ENCODE data around the gene PRDM9. TPM values are rescaled to one million over a fixed set of nuclear protein-coding genes. Genes with fewer than 3 reads are reported as not detected.
"Not testable (repeated sequence)": the region's sequence is repeated elsewhere in the genome, so short reads cannot be mapped to it uniquely, and the experiment has no call there.

The PRDM9 gene
- polyA plus RNA-seq, 1 donor: not detected

GRCh38 chr5:23526616-23527015 is 19.2 kb downstream of the PRDM9 start:
- not testable (repeated sequence) for H3K4me1 ChIP-seq (ENCODE audit: control insufficient read depth, insufficient read depth, low read length); H3K27me3 ChIP-seq (ENCODE audit: control insufficient read depth, insufficient read depth, low read length); H3K27ac ChIP-seq (ENCODE audit: low read length); DNase-seq; H3K4me3 ChIP-seq (ENCODE audit: low read length); H3K36me3 ChIP-seq (ENCODE audit: control insufficient read depth, insufficient read depth, low read length); H3K9me3 ChIP-seq (ENCODE audit: control insufficient read depth, low read depth, low read length)
- no CpG with 5 or more reads among the region's 5 CpGs for WGBS (ENCODE audit: insufficient coverage, low lambda C conversion rate)

DNA sequence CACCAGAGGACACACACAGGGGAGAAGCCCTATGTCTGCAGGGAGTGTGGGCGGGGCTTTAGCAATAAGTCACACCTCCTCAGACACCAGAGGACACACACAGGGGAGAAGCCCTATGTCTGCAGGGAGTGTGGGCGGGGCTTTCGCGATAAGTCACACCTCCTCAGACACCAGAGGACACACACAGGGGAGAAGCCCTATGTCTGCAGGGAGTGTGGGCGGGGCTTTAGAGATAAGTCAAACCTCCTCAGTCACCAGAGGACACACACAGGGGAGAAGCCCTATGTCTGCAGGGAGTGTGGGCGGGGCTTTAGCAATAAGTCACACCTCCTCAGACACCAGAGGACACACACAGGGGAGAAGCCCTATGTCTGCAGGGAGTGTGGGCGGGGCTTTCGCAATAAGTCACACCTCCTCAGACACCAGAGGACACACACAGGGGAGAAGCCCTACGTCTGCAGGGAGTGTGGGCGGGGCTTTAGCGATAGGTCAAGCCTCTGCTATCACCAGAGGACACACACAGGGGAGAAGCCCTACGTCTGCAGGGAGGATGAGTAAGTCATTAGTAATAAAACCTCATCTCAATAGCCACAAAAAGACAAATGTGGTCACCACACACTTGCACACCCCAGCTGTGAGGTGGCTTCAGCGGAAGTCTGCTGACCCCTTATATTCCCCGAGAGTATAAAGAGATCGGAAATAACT is 20.0 kb downstream of the PRDM9 start:
- not testable (repeated sequence) for H3K27me3 ChIP-seq (ENCODE audit: control insufficient read depth, insufficient read depth, low read length); DNase-seq; H3K4me3 ChIP-seq (ENCODE audit: low read length); H3K36me3 ChIP-seq (ENCODE audit: control insufficient read depth, insufficient read depth, low read length); H3K4me1 ChIP-seq (ENCODE audit: control insufficient read depth, insufficient read depth, low read length); H3K9me3 ChIP-seq (ENCODE audit: control insufficient read depth, low read depth, low read length); H3K27ac ChIP-seq (ENCODE audit: low read length)
- WGBS (ENCODE audit: insufficient coverage, low lambda C conversion rate): 80% methylated on average over 2 of the region's 15 CpGs

- Histone ChIP-seq H3K4me3 (ENCODE audit: low read length) (no peak overlapping the region), H3K4me1 (ENCODE audit: control insufficient read depth, insufficient read depth, low read length) (no peaks in the 10 kb centered on the region), H3K9me3 (ENCODE audit: control insufficient read depth, low read depth, low read length) (no peaks in the 10 kb centered on the region), H3K36me3 (ENCODE audit: control insufficient read depth, insufficient read depth, low read length) (no peaks in the 10 kb centered on the region), H3K27ac (ENCODE audit: low read length) (no peak overlapping the region), H3K27me3 (ENCODE audit: control insufficient read depth, insufficient read depth, low read length) (no peaks in the 10 kb centered on the region)
- 26% methylated on average over 4 of the region's 4 CpGs for WGBS (ENCODE audit: insufficient coverage, low lambda C conversion rate)
- no peak for DNase-seq
Measured at GRCh38 chr5:23528677-23529076, 21.3 kb downstream of the PRDM9 start.

DNA sequence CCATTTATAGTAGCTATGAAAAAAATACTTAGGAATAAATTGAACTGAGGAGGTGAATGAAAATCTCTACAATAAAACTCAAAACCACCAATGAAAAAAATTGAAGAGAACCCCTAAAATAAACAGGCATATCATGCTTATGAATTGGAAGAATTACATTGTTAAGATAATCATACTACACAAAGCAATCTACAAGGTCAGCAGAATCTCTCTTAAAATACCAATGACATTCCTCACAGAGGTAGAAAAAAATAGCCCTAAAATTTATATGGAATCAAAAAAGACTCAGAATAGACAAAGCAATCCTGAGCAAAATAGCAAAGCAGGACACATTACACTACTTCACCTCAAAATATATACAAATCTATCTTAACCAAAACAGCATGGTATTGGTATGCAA is 23.2 kb downstream of the PRDM9 start:
- Histone ChIP-seq H3K4me1 (ENCODE audit: control insufficient read depth, insufficient read depth, low read length) (no peaks in the 10 kb centered on the region), H3K4me3 (ENCODE audit: low read length) (no peak overlapping the region), H3K9me3 (ENCODE audit: control insufficient read depth, low read depth, low read length) (no peaks in the 10 kb centered on the region), H3K27me3 (ENCODE audit: control insufficient read depth, insufficient read depth, low read length) (no peaks in the 10 kb centered on the region), H3K36me3 (ENCODE audit: control insufficient read depth, insufficient read depth, low read length) (no peaks in the 10 kb centered on the region), H3K27ac (ENCODE audit: low read length) (no peak overlapping the region)
- no peak for DNase-seq

GRCh38 chr5:23571059-23571458 is 63.6 kb downstream of the PRDM9 start:
- H3K27ac ChIP-seq (ENCODE audit: low read length): no peak overlapping the region
- DNase-seq: no peak
- no peak overlapping the region for H3K4me3 ChIP-seq (ENCODE audit: low read length)
- no peaks in the 10 kb centered on the region for H3K4me1 ChIP-seq (ENCODE audit: control insufficient read depth, insufficient read depth, low read length)
- H3K36me3 ChIP-seq (ENCODE audit: control insufficient read depth, insufficient read depth, low read length): no peaks in the 10 kb centered on the region
- H3K9me3 ChIP-seq (ENCODE audit: control insufficient read depth, low read depth, low read length): no peaks in the 10 kb centered on the region
- 31% methylated on average over 2 of the region's 4 CpGs for whole genome bisulfite sequencing (ENCODE audit: insufficient coverage, low lambda C conversion rate)
- no peaks in the 10 kb centered on the region for H3K27me3 ChIP-seq (ENCODE audit: control insufficient read depth, insufficient read depth, low read length)
